ENCODE results near the gene ILKAP. TPM values are rescaled to one million over a fixed set of nuclear protein-coding genes. Genes with fewer than 3 reads are reported as not detected.

The ILKAP gene
- total RNA-seq, 1 donor from 2014 or later: 43.4 TPM

- no peak overlapping the region for H3K4me3 ChIP-seq
- no peak overlapping the region for H3K27ac ChIP-seq
- H3K4me1 ChIP-seq: peaks cover 6% of the 10 kb centered on the region
- H3K9me3 ChIP-seq: no peaks in the 10 kb centered on the region
- TF ChIP-seq, protein P1, sequence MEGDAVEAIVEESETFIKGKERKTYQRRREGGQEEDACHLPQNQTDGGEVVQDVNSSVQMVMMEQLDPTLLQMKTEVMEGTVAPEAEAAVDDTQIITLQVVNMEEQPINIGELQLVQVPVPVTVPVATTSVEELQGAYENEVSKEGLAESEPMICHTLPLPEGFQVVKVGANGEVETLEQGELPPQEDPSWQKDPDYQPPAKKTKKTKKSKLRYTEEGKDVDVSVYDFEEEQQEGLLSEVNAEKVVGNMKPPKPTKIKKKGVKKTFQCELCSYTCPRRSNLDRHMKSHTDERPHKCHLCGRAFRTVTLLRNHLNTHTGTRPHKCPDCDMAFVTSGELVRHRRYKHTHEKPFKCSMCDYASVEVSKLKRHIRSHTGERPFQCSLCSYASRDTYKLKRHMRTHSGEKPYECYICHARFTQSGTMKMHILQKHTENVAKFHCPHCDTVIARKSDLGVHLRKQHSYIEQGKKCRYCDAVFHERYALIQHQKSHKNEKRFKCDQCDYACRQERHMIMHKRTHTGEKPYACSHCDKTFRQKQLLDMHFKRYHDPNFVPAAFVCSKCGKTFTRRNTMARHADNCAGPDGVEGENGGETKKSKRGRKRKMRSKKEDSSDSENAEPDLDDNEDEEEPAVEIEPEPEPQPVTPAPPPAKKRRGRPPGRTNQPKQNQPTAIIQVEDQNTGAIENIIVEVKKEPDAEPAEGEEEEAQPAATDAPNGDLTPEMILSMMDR (IDR thresholded peaks at IDR 0.05): no peak
- H3K36me3 ChIP-seq: no peaks in the 10 kb centered on the region
- ATAC-seq: no peak
- H3K27me3 ChIP-seq (ENCODE audit: low read depth): no peaks in the 10 kb centered on the region
- intact Hi-C loops (cut with DNase I): no loop called here
- peak; percentile 34 for DNase-seq
Observed at GRCh38 chr2:238134393-238134785, 69.1 kb downstream of the ILKAP start.

DNA sequence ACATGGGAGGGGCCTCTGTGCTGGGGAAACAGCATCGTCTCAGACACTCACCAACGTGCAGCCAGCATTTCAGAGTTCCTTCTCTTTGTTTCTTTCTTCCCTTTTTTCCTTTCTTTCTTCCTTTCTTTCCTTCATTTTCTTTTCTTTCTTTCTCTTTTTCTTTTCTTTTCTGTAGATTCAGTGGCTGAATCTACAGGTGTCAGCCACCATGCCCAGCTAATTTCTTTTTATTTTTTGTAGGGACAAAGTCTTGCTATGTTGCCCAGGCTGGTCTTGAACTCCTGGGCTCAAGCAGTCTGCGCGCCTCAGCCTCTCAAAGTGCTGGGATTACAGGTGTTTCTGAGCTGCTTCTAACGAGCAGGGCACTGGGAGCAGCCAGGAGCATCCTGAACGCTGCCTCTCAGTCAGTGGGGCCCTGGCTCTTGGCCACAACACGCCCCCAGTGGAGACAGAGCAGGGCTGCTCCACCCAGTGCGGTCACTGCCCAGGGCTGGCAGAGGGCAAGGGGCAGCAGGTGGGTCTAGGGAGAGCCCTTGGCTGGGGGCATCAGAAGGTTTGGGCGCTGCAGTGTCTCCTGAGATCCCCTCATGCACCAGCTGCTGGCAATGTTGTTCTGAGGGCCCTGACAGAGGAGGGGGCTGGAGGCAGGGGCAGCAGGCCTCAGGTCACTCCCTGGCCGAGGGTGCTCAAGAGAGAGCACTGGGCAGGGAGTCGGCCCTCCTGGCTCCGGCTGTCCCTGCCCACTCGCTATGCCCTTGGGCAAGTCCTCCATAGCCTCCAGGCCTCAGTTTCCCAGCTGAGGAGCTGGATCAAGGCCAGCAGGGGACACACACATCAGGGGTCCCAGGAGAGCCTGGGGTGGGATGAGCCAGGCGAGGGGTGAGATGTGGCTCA, 69.7 kb downstream of the ILKAP start:
- no peak overlapping the region for H3K4me3 ChIP-seq
- DNase-seq: peak; percentile 26
- H3K27ac ChIP-seq: no peak overlapping the region
- intact Hi-C loops (cut with DNase I): no loop called here
- no peaks in the 10 kb centered on the region for H3K9me3 ChIP-seq
- H3K36me3 ChIP-seq: no peaks in the 10 kb centered on the region
- TF ChIP-seq, protein P1 (IDR thresholded peaks at IDR 0.05): no peak
- peaks cover 6% of the 10 kb centered on the region for H3K4me1 ChIP-seq
- H3K27me3 ChIP-seq (ENCODE audit: low read depth): no peaks in the 10 kb centered on the region
- no peak for ATAC-seq

DNA sequence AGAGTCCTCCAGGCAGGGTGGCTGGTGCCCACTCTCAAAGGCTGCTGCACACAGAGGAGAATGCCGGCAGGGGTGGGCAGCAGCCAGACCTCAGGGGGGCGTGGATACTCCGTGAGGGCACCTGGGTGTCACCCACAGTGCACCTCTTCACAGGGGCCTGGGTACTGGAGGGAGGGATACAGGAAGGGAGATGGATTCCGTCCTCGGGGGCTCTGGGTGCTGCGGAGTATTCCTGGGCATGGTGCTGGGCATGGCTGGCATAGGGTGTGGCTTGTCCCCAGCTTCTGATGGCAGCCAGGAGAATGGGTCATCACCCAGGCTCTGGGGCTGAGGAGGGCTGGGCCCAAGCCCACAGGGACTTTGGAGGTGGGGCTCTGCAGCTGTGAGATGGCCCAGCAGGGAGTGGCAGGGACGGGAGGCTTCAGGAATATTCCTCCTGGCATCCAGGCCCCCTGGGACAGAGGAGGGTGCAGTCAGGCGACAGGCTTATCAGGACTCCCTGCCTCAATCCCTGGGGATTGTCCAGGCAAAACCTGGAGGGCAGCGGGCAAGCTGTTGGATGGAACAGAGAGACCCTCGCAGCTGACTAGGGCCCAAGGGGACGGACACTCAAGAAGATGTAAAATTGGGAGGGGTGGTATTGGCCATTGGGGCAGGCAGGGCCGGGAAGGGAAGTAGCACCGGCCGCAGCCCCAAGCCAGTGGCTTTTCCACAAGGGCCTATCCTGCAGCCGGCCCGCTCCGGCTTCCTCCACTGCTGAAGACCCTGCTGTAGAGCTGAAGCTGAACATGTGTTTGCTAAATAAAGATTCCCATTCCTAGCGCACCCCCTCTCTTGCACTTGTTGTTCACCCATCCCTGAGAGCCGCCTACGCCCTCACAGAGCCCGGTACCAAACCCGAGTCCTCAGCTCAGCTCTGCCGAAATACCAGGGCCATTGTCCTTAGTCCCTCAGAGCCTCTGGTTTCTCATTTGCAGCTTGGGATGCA, 70.7 kb downstream of the ILKAP start:
- H3K9me3 ChIP-seq: no peaks in the 10 kb centered on the region

GRCh38 chr2:238131761-238132462, 71.6 kb downstream of the ILKAP start:
- TF ChIP-seq, protein P1 (IDR thresholded peaks at IDR 0.05): no peak
- no peaks in the 10 kb centered on the region for H3K36me3 ChIP-seq
- H3K9me3 ChIP-seq: no peaks in the 10 kb centered on the region
- intact Hi-C loops (cut with DNase I): no loop called here
- DNase-seq: peak; percentile 20
- ATAC-seq: no peak
- H3K4me3 ChIP-seq: no peak overlapping the region
- H3K4me1 ChIP-seq: no peaks in the 10 kb centered on the region
- no peaks in the 10 kb centered on the region for H3K27me3 ChIP-seq (ENCODE audit: low read depth)
- H3K27ac ChIP-seq: no peak overlapping the region

More for the DNA sequence above, 70.7 kb downstream of the ILKAP start:
- Histone ChIP-seq H3K4me1 (no peaks in the 10 kb centered on the region), H3K27ac (no peak overlapping the region), H3K27me3 (ENCODE audit: low read depth) (no peaks in the 10 kb centered on the region), H3K4me3 (no peak overlapping the region), H3K36me3 (no peaks in the 10 kb centered on the region)
- DNase-seq (peak; percentile 37), ATAC-seq (no peak)
- TF ChIP-seq, protein P1 (IDR thresholded peaks at IDR 0.05): no peak
- intact Hi-C loops (cut with DNase I): no loop called here

All from lower lobe of right lung (tissue), 2 donors.